Panc1 (cell line): ENCODE data around the gene CCNA2. TPM values are rescaled to one million over a fixed set of nuclear protein-coding genes. Genes with fewer than 3 reads are reported as not detected.

ENCODE experiments used
- ATAC-seq: fragments of 200-7000 bp; cut with Tn5 transposase; 2 replicates; pipeline ENCODE4 v1.9.1; 2020; ENCODE audit warnings: mild to moderate bottlenecking, moderate library complexity
- BruUV-seq: library from RNA; stranded (reverse); fragments of 400-500 nt; replicated peaks from 2 replicates; lab custom pipeline; 2021; lab: Mats Ljungman, UMichigan
- CTCF ChIA-PET: fragments of 300-600 bp; sonication (Branson Sonifier 250); formaldehyde crosslinking; loops from one replicate; lab custom pipeline; 2022; ENCODE audit warnings: antibody characterized with exemption; lab: Charles Lee
- POLR2A ChIA-PET: fragments of 300-600 bp; sonication (Branson Sonifier 250); formaldehyde crosslinking; loops from one replicate; lab custom pipeline; 2022; ENCODE audit warnings: antibody characterized with exemption; lab: Charles Lee
- DNase-seq: peaks from one replicate; pipeline ENCODE4 v3.0.0-alpha.2; 2010; ENCODE audit warnings: low read depth, low spot score
- H3K27ac ChIP-seq: 2 replicates; pipeline ENCODE4 v1.5.1; 2011; ENCODE audit warnings: mild to moderate bottlenecking, low read length, inconsistent platforms
- H3K27me3 ChIP-seq: fragments of 200-500 bp; sonication (Bioruptor generic); 2 replicates; pipeline ENCODE4 v1.6.0; 2014; ENCODE audit warnings: low read length, inconsistent platforms; ENCODE audit not compliant: control insufficient read depth, insufficient read depth
- H3K36me3 ChIP-seq: fragments of 200-500 bp; sonication (Bioruptor generic); 2 replicates; pipeline ENCODE4 v1.5.1; 2014; ENCODE audit warnings: inconsistent platforms, mild to moderate bottlenecking, low read length, moderate library complexity; ENCODE audit not compliant: control insufficient read depth, insufficient read depth
- H3K4me1 ChIP-seq: 2 replicates; pipeline ENCODE4 v1.5.1; 2011; ENCODE audit warnings: inconsistent platforms, mild to moderate bottlenecking, low read length, moderate library complexity; ENCODE audit not compliant: control insufficient read depth, insufficient read depth
- H3K4me3 ChIP-seq, 2 experiments: 2 replicates each; pipeline ENCODE4 v1.5.1; 2011 to 2012; ENCODE audit warnings: low read depth in 2 of 2, low read length in 2 of 2, mild to moderate bottlenecking in 2 of 2, inconsistent platforms in 1 of 2, moderate library complexity in 1 of 2
- H3K9me3 ChIP-seq: fragments of 200-500 bp; sonication (Bioruptor generic); 2 replicates; pipeline ENCODE4 v1.5.1; 2014; ENCODE audit warnings: low read depth, mild to moderate bottlenecking, inconsistent platforms, low read length, moderate library complexity; ENCODE audit not compliant: control insufficient read depth, insufficient read depth
- CTCF ChIP-seq: fragments of 450-650 bp; IDR thresholded peaks from 2 replicates; pipeline ENCODE4 v1.5.1; 2017; ENCODE audit warnings: mild to moderate bottlenecking
- POLR2AphosphoS5 ChIP-seq: IDR thresholded peaks from 2 replicates; pipeline ENCODE4 v1.6.1; 2012; ENCODE audit warnings: mild to moderate bottlenecking, low read depth, low read length, moderate library complexity
- SIN3A ChIP-seq: IDR thresholded peaks from 2 replicates; pipeline ENCODE4 v1.6.1; 2012; ENCODE audit warnings: low read depth, mild to moderate bottlenecking, low read length, moderate library complexity, borderline replicate concordance; ENCODE audit not compliant: insufficient read depth
- TCF7L2 ChIP-seq: IDR thresholded peaks from 2 replicates; pipeline ENCODE4 v1.6.1; 2011; ENCODE audit warnings: mild to moderate bottlenecking, low read depth, low read length, inconsistent platforms
- in situ Hi-C: cut with HindIII; loops from 2 replicates; pipeline ENCODE4 v1.10.0; 2016; ENCODE audit warnings: low sequenced_read_pairs, low pct_unique_long_range_greater_than_20kb
- intact Hi-C: fragments of 100-400 bp; cut with micrococcal nuclease; formaldehyde crosslinking; loops from one replicate; pipeline ENCODE4 v1.10.0; 2022; ENCODE audit not compliant: unreplicated experiment
- total RNA-seq: library from RNA; stranded (reverse); gene quantifications from one replicate; pipeline ENCODE4 v1.2.1, GENCODE V29; 2021; ENCODE audit not compliant: unreplicated experiment
- TF ChIP-seq, protein P1 (sequence below), 2 experiments: IDR thresholded peaks; 2 replicates each; pipeline ENCODE4 v1.6.1; 2011 to 2012; ENCODE audit warnings: low read depth in 2 of 2, control low read depth in 1 of 2, low read length in 1 of 2, mild to moderate bottlenecking in 1 of 2, moderate library complexity in 1 of 2; ENCODE audit not compliant: insufficient read depth in 1 of 2

CCNA2 gene
- total RNA-seq, 1 experiment from 2014 or later, result 31.8 TPM

GRCh38 chr4:121863799-121864198 lies 40.1 kb upstream of the CCNA2 start:
- intact Hi-C loops, result no loop called here
- Histone ChIP-seq H3K27ac (no peak overlapping the region), H3K4me3 (no peak overlapping the region), H3K36me3 (peaks cover 2% of the 10 kb centered on the region; the same call in 1 of the 2 replicates), H3K27me3 (no peaks in the 10 kb centered on the region), H3K9me3 (no peaks in the 10 kb centered on the region), H3K4me1 (no peaks in the 10 kb centered on the region)
- TF ChIP-seq, protein P1, sequence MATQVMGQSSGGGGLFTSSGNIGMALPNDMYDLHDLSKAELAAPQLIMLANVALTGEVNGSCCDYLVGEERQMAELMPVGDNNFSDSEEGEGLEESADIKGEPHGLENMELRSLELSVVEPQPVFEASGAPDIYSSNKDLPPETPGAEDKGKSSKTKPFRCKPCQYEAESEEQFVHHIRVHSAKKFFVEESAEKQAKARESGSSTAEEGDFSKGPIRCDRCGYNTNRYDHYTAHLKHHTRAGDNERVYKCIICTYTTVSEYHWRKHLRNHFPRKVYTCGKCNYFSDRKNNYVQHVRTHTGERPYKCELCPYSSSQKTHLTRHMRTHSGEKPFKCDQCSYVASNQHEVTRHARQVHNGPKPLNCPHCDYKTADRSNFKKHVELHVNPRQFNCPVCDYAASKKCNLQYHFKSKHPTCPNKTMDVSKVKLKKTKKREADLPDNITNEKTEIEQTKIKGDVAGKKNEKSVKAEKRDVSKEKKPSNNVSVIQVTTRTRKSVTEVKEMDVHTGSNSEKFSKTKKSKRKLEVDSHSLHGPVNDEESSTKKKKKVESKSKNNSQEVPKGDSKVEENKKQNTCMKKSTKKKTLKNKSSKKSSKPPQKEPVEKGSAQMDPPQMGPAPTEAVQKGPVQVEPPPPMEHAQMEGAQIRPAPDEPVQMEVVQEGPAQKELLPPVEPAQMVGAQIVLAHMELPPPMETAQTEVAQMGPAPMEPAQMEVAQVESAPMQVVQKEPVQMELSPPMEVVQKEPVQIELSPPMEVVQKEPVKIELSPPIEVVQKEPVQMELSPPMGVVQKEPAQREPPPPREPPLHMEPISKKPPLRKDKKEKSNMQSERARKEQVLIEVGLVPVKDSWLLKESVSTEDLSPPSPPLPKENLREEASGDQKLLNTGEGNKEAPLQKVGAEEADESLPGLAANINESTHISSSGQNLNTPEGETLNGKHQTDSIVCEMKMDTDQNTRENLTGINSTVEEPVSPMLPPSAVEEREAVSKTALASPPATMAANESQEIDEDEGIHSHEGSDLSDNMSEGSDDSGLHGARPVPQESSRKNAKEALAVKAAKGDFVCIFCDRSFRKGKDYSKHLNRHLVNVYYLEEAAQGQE (IDR thresholded peaks at IDR 0.05; ENCODE audit: insufficient read depth in 1 of 2, low read depth in 2 of 2, low read length in 1 of 2), result no peak
- TF ChIP-seq SIN3A (no peak), CTCF (no peak), POLR2AphosphoS5 (no peak), TCF7L2 (no peak)
- ATAC-seq (no peak), DNase-seq (no peak)
- in situ Hi-C loops, result no loop called here
- CTCF ChIA-PET, result no interaction called here
- BruUV-seq, result no TSS peak
- POLR2A ChIA-PET, result no interaction called here

DNA sequence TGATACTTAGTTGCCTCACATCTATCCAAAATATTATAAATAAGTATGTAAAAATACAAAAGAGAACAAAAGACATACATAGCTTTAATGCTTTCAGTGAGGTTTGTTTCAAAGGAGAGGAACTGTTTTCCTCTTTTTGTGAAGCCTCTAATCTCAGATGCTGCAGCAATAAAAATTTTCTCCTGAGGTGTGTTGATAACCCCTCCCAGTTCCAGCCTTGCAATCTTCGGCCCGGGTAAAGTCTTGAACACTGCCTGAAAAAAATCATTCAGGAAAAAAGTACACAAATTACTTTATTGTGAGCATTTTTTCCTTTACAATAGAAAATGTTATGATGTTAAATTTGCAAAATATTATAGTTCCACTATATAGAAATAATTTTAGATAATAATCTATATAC lies 37.7 kb upstream of the CCNA2 start:
- in situ Hi-C loops, result no loop called here
- ChIA-PET POLR2A (no interaction called here), CTCF (interaction anchor here (0.6 kb wide), 1 partner anchor 37 kb away, joined by 3 read pairs; no protein-coding TSS in a partner anchor)
- ATAC-seq (no peak), DNase-seq (no peak)
- Histone ChIP-seq H3K36me3 (peaks cover 2% of the 10 kb centered on the region; the same call in 1 of the 2 replicates), H3K27ac (no peak overlapping the region), H3K4me1 (no peaks in the 10 kb centered on the region), H3K27me3 (no peaks in the 10 kb centered on the region), H3K4me3 (no peak overlapping the region), H3K9me3 (no peaks in the 10 kb centered on the region)
- intact Hi-C loops, result no loop called here
- no TSS peak for BruUV-seq
- TF ChIP-seq CTCF (no peak), POLR2AphosphoS5 (no peak), TCF7L2 (no peak), SIN3A (no peak)
- TF ChIP-seq, protein P1 (IDR thresholded peaks at IDR 0.05; ENCODE audit: insufficient read depth in 1 of 2, low read depth in 2 of 2, low read length in 1 of 2), result no peak
